Testis (tissue), 3 donors: ENCODE data around the gene DEF6. TPM values are rescaled to one million over a fixed set of nuclear protein-coding genes. Genes with fewer than 3 reads are reported as not detected.
A peak's percentile ranks its signal among the peaks of the same experiment; 100 is the strongest.

Source experiments
- DNase-seq: peaks from one replicate; pipeline ENCODE4 v3.0.0-alpha.2; 2019
- H3K27ac ChIP-seq, 2 donors: fragments of 200-600 bp; sonication (generic); one replicate each; pipeline ENCODE4 v1.5.1; 2019
- H3K27me3 ChIP-seq: fragments of 200-600 bp; sonication (generic); one replicate; pipeline ENCODE4 v1.5.1; 2019
- H3K36me3 ChIP-seq: fragments of 200-600 bp; sonication (generic); one replicate; pipeline ENCODE4 v1.5.1; 2017; ENCODE audit warnings: low read depth; ENCODE audit errors: missing control alignments
- H3K4me1 ChIP-seq: fragments of 200-600 bp; sonication (generic); one replicate; pipeline ENCODE4 v1.5.1; 2019
- H3K4me3 ChIP-seq, 2 donors: fragments of 200-600 bp; sonication (generic); one replicate each; pipeline ENCODE4 v1.5.1; 2017 to 2019
- H3K9me3 ChIP-seq: fragments of 200-600 bp; sonication (generic); one replicate; pipeline ENCODE4 v1.5.1; 2017
- CTCF ChIP-seq, 3 experiments: fragments of 450-650 bp in 2 of 3; fragments of 200-600 bp in 1 of 3; sonication (generic) in 1 of 3; IDR thresholded peaks; one replicate each; pipeline ENCODE4 v1.5.1; 2016 to 2019; ENCODE audit warnings: antibody characterized with exemption in 3 of 3, mild to moderate bottlenecking in 2 of 3, moderate library complexity in 1 of 3
- POLR2A ChIP-seq: fragments of 450-650 bp; IDR thresholded peaks from one replicate; pipeline ENCODE4 v1.6.1; 2017; ENCODE audit warnings: antibody characterized with exemption, mild to moderate bottlenecking, moderate library complexity
- WGBS, 2 donors: methylation state at CpG; one replicate each; pipeline ENCODE4 v1.1.5; 2018; 5-methylcytosine and 5-hydroxymethylcytosine counted together
- intact Hi-C: fragments of 100-400 bp; cut with DNase I; formaldehyde crosslinking; loops from one replicate; pipeline ENCODE4 v1.15.1; 2023; ENCODE audit warnings: low total_unique reads
- polyA plus RNA-seq: library from polyadenylated mRNA; stranded (reverse); fragments of 350-450 nt; fragmentation: Illumina TruSeq; extraction: RNeasy Lipid Tissue Mini Kit (QIAGEN cat#74804); gene quantifications from one replicate; pipeline ENCODE4 v1.2.3, GENCODE V29; 2014; ENCODE audit warnings: low read depth, low replicate concordance; ENCODE audit not compliant: insufficient read depth
- total RNA-seq, 2 donors: library from RNA; depleted of rRNA; stranded (reverse); fragments of >200 nt; gene quantifications; one replicate each; pipeline ENCODE4 v1.2.3, GENCODE V29; 2016

Gene DEF6
- total and polyA plus RNA-seq, 3 donors from 2014 or later: 13.1 to 29.5 (median 20.9) TPM

DNA sequence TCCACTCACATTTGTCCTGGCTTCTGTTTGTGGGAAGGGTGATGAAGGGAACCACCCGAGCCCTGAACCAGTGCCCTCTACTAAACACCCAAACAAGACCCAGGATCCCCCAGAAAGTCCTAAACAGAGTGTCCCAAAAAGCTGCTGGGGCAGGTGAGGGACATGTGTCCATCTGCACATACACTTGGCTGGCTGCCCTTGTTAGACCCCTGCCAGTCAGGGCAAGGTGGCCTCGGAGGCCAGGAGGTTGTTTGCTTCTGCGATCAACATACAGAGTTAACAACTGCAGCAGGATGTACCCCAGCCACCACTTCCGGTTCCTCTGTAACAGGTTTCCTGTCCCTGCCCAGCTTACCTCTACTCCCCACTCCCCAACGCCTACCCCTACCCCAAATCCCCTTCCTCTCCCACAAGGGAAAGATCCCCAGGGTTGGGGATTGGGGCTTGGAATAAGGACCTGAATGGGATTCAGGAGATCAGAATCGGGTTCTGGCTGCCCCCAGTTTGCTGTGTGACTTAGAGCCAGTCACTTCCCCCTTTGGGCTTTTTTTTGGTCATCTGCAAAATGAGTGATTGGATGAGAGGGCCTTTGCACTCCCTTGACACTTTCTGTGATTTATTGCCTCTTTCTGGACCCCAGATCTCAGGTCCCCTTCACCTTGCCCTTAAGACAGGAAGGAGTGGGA is 13.9 kb downstream of the DEF6 start:
- no peaks in the 10 kb centered on the region for H3K4me1 ChIP-seq
- no peaks in the 10 kb centered on the region for H3K9me3 ChIP-seq
- H3K27me3 ChIP-seq: no peaks in the 10 kb centered on the region
- TF ChIP-seq POLR2A: no peak
- TF ChIP-seq CTCF (IDR thresholded peaks at IDR 0.05): no peak
- H3K27ac ChIP-seq: no peak overlapping the region
- no peak overlapping the region for H3K4me3 ChIP-seq
- intact Hi-C loops: no loop called here
- DNase-seq: no peak
- H3K36me3 ChIP-seq: no peaks in the 10 kb centered on the region
- 75 to 84% methylated on average over 5 to 6 of the region's 6 CpGs for WGBS, 2 donors

- TF ChIP-seq CTCF (IDR thresholded peaks at IDR 0.05) (no peak), POLR2A (no peak)
- DNase-seq: no peak
- Histone ChIP-seq H3K4me1 (no peaks in the 10 kb centered on the region), H3K36me3 (no peaks in the 10 kb centered on the region), H3K9me3 (no peaks in the 10 kb centered on the region), H3K4me3 (no peak overlapping the region), H3K27me3 (no peaks in the 10 kb centered on the region), H3K27ac (no peak overlapping the region)
- WGBS, 2 donors: 85 to 92% methylated on average over 12 to 19 of the region's 19 CpGs
- intact Hi-C loops: no loop called here
Measured at GRCh38 chr6:35312076-35312800, 14.6 kb downstream of the DEF6 start.

- H3K27ac ChIP-seq: no peak overlapping the region
- WGBS, 2 donors: 26 to 32% methylated on average over 2 of the region's 2 CpGs
- H3K4me1 ChIP-seq: no peaks in the 10 kb centered on the region
- H3K36me3 ChIP-seq: no peaks in the 10 kb centered on the region
- DNase-seq: no peak
- no peak overlapping the region for H3K4me3 ChIP-seq
- TF ChIP-seq POLR2A (no peak), CTCF (IDR thresholded peaks at IDR 0.05) (no peak)
- H3K27me3 ChIP-seq: no peaks in the 10 kb centered on the region
- H3K9me3 ChIP-seq: no peaks in the 10 kb centered on the region
- intact Hi-C loops: no loop called here
Measured at GRCh38 chr6:35312807-35313206, 15.2 kb downstream of the DEF6 start.

- H3K27ac ChIP-seq: no peak overlapping the region
- H3K9me3 ChIP-seq: no peaks in the 10 kb centered on the region
- H3K36me3 ChIP-seq: no peaks in the 10 kb centered on the region
- H3K27me3 ChIP-seq: no peaks in the 10 kb centered on the region
- peak overlapping the region; percentile 43 to 59 for H3K4me3 ChIP-seq
- 29 to 34% methylated on average over 23 to 28 of the region's 28 CpGs for WGBS, 2 donors
- peaks cover 5% of the 10 kb centered on the region for H3K4me1 ChIP-seq
- no peak for TF ChIP-seq POLR2A
- no peak for TF ChIP-seq CTCF (IDR thresholded peaks at IDR 0.05)
- DNase-seq: peak; percentile 44
- intact Hi-C loops: no loop called here
Measured at GRCh38 chr6:35317483-35318195, 20.0 kb downstream of the DEF6 start.
